ENCODE measurements around the gene ACAD9.

The ACAD9 gene

DNA sequence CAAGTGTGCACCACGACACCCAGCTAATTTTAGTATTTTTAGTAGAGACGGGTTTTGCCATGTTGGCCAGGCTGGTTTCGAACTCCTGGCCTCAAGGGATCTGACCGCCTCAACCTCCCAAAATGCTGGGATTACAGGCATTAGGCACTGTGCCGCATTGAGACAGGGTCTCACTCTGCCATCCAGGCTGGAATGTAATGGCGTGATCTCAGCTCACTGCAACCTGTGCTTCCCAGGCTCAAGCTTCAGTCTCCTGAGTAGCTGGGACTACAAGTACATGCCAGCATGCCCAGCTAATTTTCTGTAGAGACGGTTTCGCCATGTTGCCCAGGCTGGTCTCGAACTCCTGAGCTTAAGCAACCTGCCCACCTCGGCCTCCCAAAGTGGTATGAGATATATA lies 51.6 kb downstream of the ACAD9 start:
- H3K4me3 ChIP-seq (ENCODE audit: low read depth, low read length), result no peak overlapping the region
- TF ChIP-seq, protein P1, sequence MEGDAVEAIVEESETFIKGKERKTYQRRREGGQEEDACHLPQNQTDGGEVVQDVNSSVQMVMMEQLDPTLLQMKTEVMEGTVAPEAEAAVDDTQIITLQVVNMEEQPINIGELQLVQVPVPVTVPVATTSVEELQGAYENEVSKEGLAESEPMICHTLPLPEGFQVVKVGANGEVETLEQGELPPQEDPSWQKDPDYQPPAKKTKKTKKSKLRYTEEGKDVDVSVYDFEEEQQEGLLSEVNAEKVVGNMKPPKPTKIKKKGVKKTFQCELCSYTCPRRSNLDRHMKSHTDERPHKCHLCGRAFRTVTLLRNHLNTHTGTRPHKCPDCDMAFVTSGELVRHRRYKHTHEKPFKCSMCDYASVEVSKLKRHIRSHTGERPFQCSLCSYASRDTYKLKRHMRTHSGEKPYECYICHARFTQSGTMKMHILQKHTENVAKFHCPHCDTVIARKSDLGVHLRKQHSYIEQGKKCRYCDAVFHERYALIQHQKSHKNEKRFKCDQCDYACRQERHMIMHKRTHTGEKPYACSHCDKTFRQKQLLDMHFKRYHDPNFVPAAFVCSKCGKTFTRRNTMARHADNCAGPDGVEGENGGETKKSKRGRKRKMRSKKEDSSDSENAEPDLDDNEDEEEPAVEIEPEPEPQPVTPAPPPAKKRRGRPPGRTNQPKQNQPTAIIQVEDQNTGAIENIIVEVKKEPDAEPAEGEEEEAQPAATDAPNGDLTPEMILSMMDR (IDR thresholded peaks at IDR 0.05; ENCODE audit: low read depth, low read length), result no peak
- no peak for TF ChIP-seq MYC (IDR thresholded peaks at IDR 0.05; ENCODE audit: low read depth, low read length)
- TF ChIP-seq POLR2A (IDR thresholded peaks at IDR 0.05; ENCODE audit: extremely low read depth, insufficient read length), result no peak
- TF ChIP-seq, protein P2, sequence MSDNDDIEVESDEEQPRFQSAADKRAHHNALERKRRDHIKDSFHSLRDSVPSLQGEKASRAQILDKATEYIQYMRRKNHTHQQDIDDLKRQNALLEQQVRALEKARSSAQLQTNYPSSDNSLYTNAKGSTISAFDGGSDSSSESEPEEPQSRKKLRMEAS (IDR thresholded peaks at IDR 0.05; ENCODE audit: low read depth, low read length), result no peak
- no peak for DNase-seq (ENCODE audit: low read depth)

DNA sequence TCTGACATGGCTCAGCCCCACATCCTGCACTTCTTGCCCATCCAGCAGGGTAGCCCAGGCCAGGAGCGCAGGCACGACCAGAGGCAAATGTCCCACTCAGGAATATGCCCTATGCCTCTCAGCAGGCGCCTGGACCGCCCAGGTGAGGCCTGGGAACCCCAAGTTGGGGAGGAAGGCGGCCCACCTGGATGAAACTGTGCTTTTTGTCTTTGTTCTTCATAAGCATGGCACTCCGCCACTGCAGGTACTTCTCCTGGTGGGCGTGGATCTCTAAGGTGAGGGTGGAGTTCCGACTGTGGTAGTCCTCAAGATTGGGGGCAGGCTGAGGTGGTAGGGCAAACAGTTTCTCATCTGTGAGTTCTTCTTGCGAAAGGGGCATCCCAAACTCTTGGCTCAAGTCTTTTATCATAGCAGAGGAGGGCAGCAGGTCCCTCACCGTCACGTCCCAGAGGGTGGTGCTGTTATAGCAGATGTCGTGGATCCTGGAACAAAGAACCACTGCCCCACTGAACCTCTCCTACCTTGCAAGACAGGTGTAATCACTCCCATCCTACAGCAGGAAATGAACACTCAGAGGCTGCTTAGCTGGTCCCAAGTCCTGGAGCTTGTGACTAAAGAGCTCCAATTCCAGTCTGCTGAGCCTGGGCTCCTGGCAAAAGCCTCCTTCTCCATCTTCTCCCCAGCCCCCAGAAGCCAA lies 53.2 kb downstream of the ACAD9 start:
- DNase-seq (ENCODE audit: low read depth), result no peak
- TF ChIP-seq, protein P1 (IDR thresholded peaks at IDR 0.05; ENCODE audit: low read depth, low read length), result no peak
- TF ChIP-seq MYC (IDR thresholded peaks at IDR 0.05; ENCODE audit: low read depth, low read length), result no peak
- TF ChIP-seq, protein P2 (IDR thresholded peaks at IDR 0.05; ENCODE audit: low read depth, low read length), result no peak
- TF ChIP-seq POLR2A (IDR thresholded peaks at IDR 0.05; ENCODE audit: extremely low read depth, insufficient read length), result no peak
- no peak overlapping the region for H3K4me3 ChIP-seq (ENCODE audit: low read depth, low read length)

DNA sequence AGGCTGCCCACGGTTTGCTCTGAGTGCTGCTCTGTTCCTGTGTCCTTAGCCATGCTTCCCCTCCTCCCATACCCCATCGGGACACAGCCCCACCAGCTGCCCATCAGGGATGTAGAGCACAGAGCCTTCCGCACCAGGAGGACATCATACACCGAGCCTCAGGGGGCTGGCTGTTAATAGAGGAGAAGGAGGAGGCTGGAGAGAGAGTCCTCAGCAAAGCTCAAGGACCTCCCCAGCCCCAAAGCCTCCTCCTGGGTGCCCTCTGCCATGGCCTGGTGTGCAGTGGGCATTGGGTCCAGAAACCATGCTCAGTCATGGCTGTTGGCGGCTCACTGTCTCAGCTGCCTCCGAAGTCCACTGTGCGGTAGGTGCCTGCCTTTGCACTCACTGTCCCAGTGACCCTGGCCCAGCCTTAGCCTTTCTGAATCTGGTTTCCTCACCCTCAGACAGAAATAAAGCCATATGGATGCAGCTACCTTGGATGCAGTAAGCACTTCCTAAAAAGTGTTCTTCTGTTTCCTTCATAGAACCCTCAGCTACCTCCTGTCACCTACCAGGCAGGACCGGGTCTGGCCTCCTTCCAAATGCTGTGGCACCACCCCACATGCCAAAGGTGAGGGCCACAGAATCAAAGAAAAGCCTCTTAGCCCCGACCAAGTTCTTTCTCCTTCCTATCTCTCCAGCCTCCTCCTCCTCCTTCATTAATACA lies 53.9 kb downstream of the ACAD9 start:
- no peak for DNase-seq (ENCODE audit: low read depth)
- H3K4me3 ChIP-seq (ENCODE audit: low read depth, low read length), result no peak overlapping the region
- TF ChIP-seq, protein P2 (IDR thresholded peaks at IDR 0.05; ENCODE audit: low read depth, low read length), result no peak
- TF ChIP-seq, protein P1 (IDR thresholded peaks at IDR 0.05; ENCODE audit: low read depth, low read length), result no peak
- TF ChIP-seq POLR2A (IDR thresholded peaks at IDR 0.05; ENCODE audit: extremely low read depth, insufficient read length) (no peak), MYC (IDR thresholded peaks at IDR 0.05; ENCODE audit: low read depth, low read length) (no peak)

DNA sequence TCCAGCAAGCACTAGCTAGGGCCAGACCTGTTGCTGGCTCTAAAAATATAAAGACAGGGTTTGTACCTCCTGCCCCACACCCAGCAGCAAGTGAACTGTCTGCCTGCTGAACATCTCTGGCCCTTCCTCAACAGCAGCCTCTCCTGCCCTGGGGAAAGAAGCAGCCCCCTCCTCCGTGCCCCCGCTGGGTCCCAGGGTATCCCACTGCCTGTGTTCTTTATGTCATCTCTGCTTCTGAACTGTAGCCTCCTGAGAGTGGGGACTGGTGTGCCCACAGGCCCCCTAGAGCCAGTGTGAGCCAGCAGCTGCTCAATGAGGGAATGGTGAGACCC lies 54.5 kb downstream of the ACAD9 start:
- no peak for DNase-seq (ENCODE audit: low read depth)
- no peak overlapping the region for H3K4me3 ChIP-seq (ENCODE audit: low read depth, low read length)
- TF ChIP-seq MYC (IDR thresholded peaks at IDR 0.05; ENCODE audit: low read depth, low read length) (no peak), POLR2A (IDR thresholded peaks at IDR 0.05; ENCODE audit: extremely low read depth, insufficient read length) (no peak)
- TF ChIP-seq, protein P2 (IDR thresholded peaks at IDR 0.05; ENCODE audit: low read depth, low read length), result no peak
- TF ChIP-seq, protein P1 (IDR thresholded peaks at IDR 0.05; ENCODE audit: low read depth, low read length), result no peak

DNA sequence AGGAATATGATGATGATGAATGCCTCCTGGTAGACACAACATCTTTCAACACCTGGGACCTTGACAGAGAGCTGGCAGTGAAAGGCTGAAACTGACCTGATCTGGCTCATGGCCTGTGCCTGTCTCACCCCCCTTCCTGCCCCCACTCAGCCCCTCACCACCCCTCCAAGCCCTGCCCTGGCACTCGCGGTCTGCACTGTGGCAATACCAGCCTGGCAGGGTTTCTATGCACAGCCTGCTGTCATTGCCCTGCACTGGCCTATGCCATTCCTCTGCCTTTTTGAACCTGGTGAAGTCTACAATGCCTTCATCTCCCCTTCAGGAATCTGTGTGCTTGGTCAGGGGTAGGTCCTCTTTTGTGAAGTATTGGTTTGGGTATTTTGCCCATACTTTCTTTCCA lies 56.5 kb downstream of the ACAD9 start:
- H3K4me3 ChIP-seq (ENCODE audit: low read depth, low read length), result no peak overlapping the region
- no peak for DNase-seq (ENCODE audit: low read depth)
- TF ChIP-seq, protein P2 (IDR thresholded peaks at IDR 0.05; ENCODE audit: low read depth, low read length), result no peak
- TF ChIP-seq, protein P1 (IDR thresholded peaks at IDR 0.05; ENCODE audit: low read depth, low read length), result no peak
- TF ChIP-seq MYC (IDR thresholded peaks at IDR 0.05; ENCODE audit: low read depth, low read length) (no peak), POLR2A (IDR thresholded peaks at IDR 0.05; ENCODE audit: extremely low read depth, insufficient read length) (no peak)

Data from NB4 (cell line).